Gastrocnemius medialis (tissue), 4 donors: Measurements from ENCODE around the gene ACSBG1. TPM values are rescaled to one million over a fixed set of nuclear protein-coding genes. Genes with fewer than 3 reads are reported as not detected.

Source experiments
- ATAC-seq, 2 donors: fragments of 150-250 bp; one replicate each; pipeline ENCODE4 v1.9.1; 2016
- DNase-seq, 2 donors: peaks; one replicate each; pipeline ENCODE4 v3.0.0-alpha.2; 2019
- H3K27ac ChIP-seq, 4 donors: fragments of 200-600 bp; sonication (generic); 1 replicate in 1 of 4; 2 replicates in 3 of 4; pipeline ENCODE4 v1.5.1; 2016 to 2018; ENCODE audit warnings: mild to moderate bottlenecking in 2 of 4, moderate library complexity in 1 of 4
- H3K27me3 ChIP-seq, 3 donors: fragments of 200-600 bp; sonication (generic) in 2 of 3; 1 replicate in 1 of 3; 2 replicates in 2 of 3; pipeline versions ENCODE4 v1.5.1 to v1.6.0; 2016 to 2019; ENCODE audit warnings: mild to moderate bottlenecking in 1 of 3, moderate library complexity in 1 of 3
- H3K36me3 ChIP-seq, 2 donors: fragments of 200-600 bp; sonication (generic) in 1 of 2; one replicate each; pipeline ENCODE4 v1.5.1; 2017 to 2018
- H3K4me1 ChIP-seq, 2 donors: fragments of 200-600 bp; sonication (generic) in 1 of 2; one replicate each; pipeline ENCODE4 v1.5.1; 2016 to 2017; ENCODE audit warnings: mild to moderate bottlenecking in 2 of 2
- H3K4me3 ChIP-seq, 4 donors: fragments of 200-600 bp; sonication (generic) in 3 of 4; 1 replicate in 1 of 4; 2 replicates in 3 of 4; pipeline ENCODE4 v1.5.1; 2016 to 2019; ENCODE audit warnings: mild to moderate bottlenecking in 2 of 4
- H3K9me3 ChIP-seq, 3 donors: fragments of 200-600 bp; sonication (generic) in 2 of 3; 1 replicate in 1 of 3; 2 replicates in 2 of 3; pipeline ENCODE4 v1.5.1; 2016 to 2019
- POLR2A ChIP-seq, 2 donors: fragments of 450-650 bp; IDR thresholded peaks; one replicate each; pipeline ENCODE4 v1.6.1; 2017; ENCODE audit warnings: antibody characterized with exemption in 2 of 2, mild to moderate bottlenecking in 2 of 2, moderate library complexity in 2 of 2
- in situ Hi-C, 4 donors: fragments of 200-750 bp; cut with MboI; loops; one replicate each; pipeline versions ENCODE4 v1.15.0 to v1.8.0; 2017; ENCODE audit warnings: low sequenced_read_pairs in 4 of 4
- intact Hi-C: fragments of 100-400 bp; cut with DNase I; formaldehyde crosslinking; loops from one replicate; pipeline ENCODE4 v1.15.1; 2023; ENCODE audit warnings: low total_unique reads
- total RNA-seq, 4 donors: library from RNA; depleted of rRNA; stranded (reverse); fragments of >200 nt; gene quantifications; one replicate each; pipeline versions ENCODE4 v1.1.0 to v1.2.3, GENCODE V29; 2016
- TF ChIP-seq, protein P1 (sequence below), 5 experiments: fragments of 450-650 bp in 3 of 5; fragments of 200-600 bp in 2 of 5; sonication (generic) in 2 of 5; IDR thresholded peaks in 4 of 5; conservative IDR thresholded peaks in 1 of 5; 1 replicate in 4 of 5; 2 replicates in 1 of 5; pipeline ENCODE4 v1.5.1; 2016 to 2019; ENCODE audit warnings: antibody characterized with exemption in 5 of 5, mild to moderate bottlenecking in 3 of 5, moderate library complexity in 3 of 5

Gene ACSBG1
- total RNA-seq, 4 donors from 2014 or later: 1.9 TPM; not detected in 3

DNA sequence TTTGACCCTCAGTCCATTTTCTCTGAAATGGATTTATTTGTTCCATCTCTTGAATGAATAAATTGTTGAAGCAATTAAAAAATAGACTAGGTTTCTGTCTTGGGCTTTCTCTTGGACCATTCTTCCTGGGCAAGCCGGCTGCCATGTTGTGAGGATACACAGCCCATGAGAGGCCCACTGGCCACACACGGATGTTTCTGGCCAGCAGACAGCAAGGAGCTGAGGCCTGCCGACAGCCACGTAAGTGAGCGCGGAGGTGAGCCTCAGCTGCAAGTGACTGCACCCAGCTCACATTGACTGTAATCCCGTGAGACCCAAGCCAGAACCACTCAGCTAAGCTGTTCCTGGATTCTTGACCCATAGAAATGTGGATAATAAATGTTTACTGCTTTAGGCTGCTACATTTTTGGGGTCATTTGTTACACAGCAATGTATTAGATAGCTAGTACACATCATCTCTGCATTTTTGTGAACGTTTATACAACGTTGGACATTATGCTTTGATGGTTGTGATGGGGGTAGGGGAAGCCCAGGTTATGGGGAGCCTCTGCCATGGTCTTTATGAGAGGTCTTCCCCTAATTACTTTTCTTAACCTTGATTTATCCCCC, 62.4 kb downstream of the ACSBG1 start:
- Histone ChIP-seq H3K27me3 (no peaks in the 10 kb centered on the region), H3K4me3 (no peak overlapping the region), H3K36me3 (peaks cover 4 to 55% of the 10 kb centered on the region in 2 donors), H3K9me3 (no peaks in the 10 kb centered on the region), H3K27ac (no peak overlapping the region), H3K4me1 (peaks cover 0 to 6% of the 10 kb centered on the region in 2 donors)
- DNase-seq (no peak), ATAC-seq (no peak)
- TF ChIP-seq POLR2A (IDR thresholded peaks at IDR 0.05): no peak
- TF ChIP-seq, protein P1, sequence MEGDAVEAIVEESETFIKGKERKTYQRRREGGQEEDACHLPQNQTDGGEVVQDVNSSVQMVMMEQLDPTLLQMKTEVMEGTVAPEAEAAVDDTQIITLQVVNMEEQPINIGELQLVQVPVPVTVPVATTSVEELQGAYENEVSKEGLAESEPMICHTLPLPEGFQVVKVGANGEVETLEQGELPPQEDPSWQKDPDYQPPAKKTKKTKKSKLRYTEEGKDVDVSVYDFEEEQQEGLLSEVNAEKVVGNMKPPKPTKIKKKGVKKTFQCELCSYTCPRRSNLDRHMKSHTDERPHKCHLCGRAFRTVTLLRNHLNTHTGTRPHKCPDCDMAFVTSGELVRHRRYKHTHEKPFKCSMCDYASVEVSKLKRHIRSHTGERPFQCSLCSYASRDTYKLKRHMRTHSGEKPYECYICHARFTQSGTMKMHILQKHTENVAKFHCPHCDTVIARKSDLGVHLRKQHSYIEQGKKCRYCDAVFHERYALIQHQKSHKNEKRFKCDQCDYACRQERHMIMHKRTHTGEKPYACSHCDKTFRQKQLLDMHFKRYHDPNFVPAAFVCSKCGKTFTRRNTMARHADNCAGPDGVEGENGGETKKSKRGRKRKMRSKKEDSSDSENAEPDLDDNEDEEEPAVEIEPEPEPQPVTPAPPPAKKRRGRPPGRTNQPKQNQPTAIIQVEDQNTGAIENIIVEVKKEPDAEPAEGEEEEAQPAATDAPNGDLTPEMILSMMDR (IDR thresholded peaks at IDR 0.05 in 4 of 5, conservative IDR thresholded peaks at IDR 0.05 in 1 of 5): no peak
- intact Hi-C loops (no loop called here), in situ Hi-C loops (loop anchor here in 2 of 4 donors (10.0 kb wide), 2 partner anchors 63 to 73 kb away; partner anchors contain the start of gene ACSBG1 (in 1 of the 2))

DNA sequence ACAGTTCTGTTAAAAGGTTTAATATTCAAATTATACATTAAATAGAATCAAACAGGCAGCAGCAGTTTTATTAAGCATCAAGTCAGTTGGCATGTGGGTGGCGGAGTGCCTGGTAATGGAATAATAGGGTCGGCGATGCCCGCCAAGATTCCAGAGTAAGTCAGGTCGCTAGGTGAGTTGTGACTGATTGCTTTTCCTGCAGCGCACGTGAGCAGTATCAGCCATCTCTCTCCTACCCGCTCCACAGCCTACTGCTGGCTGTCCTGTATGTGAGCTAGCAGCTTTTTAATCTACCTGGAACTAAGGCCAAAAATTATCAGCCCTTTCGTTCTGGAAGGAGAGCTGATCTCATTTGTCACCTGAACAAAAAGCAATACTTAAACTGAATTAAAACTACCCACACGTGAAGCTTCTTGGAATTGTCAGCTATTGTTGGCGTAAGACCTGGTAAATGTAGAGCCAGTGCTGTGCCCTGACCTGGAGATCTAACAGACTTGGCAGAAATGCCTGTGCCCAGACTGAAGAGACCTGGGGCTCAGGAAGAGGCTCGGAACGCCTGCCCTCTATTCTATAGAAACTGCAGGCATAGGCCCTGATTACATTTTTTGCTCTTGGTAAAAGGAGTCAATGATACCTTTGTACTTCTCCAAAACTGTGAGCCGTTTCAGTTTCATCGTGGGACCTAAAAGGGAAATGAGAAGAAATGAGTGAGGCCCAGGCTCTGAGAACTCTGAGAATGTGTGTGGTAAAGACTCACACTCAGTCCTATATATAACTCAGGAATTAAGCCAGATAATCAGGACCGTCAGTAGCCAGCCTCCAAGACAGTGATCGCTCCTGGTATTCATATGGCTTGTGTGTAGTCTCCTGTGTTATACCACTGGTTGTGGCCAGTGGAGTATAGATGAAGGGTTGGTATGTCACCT, 63.3 kb downstream of the ACSBG1 start:
- intact Hi-C loops (no loop called here), in situ Hi-C loops (loop anchor here in 2 of 4 donors (10.0 kb wide), 2 partner anchors 64 to 74 kb away; partner anchors contain the start of gene ACSBG1 (in 1 of the 2))
- Histone ChIP-seq H3K27me3 (no peaks in the 10 kb centered on the region), H3K9me3 (no peaks in the 10 kb centered on the region), H3K4me1 (peaks cover 0 to 6% of the 10 kb centered on the region in 2 donors), H3K27ac (peak overlapping the region; percentile 3 to 50 (median 28)), H3K4me3 (no peak overlapping the region), H3K36me3 (peaks cover 5 to 64% of the 10 kb centered on the region in 2 donors)
- DNase-seq (no peak), ATAC-seq (peak; percentile 33 to 39)
- TF ChIP-seq, protein P1 (IDR thresholded peaks at IDR 0.05 in 4 of 5, conservative IDR thresholded peaks at IDR 0.05 in 1 of 5): no peak
- TF ChIP-seq POLR2A (IDR thresholded peaks at IDR 0.05): no peak

DNA sequence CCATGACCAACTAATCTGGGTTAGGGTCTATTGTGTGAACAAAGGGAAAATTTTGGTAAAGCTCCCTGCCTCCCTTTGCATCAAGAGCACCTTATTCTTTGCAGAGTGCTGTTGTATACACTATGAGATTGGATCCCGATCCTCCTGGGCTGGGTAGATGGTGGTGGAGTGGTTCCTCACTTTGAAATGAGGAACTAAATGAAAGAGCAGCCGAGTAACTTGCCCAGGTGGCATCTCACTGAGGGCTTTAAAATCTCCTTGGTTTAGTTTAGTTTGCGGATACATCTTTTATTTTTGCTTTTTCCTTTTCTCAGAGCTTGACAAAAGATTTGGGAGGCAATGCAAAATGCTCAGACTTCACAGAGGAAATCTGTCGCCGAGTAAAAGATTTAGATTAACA, 65.8 kb downstream of the ACSBG1 start:
- Histone ChIP-seq H3K27me3 (no peaks in the 10 kb centered on the region), H3K36me3 (peaks cover 9 to 89% of the 10 kb centered on the region in 2 donors), H3K4me3 (no peak overlapping the region), H3K4me1 (peaks cover 0 to 6% of the 10 kb centered on the region in 2 donors), H3K9me3 (no peaks in the 10 kb centered on the region), H3K27ac (no peak overlapping the region)
- TF ChIP-seq, protein P1 (IDR thresholded peaks at IDR 0.05 in 4 of 5, conservative IDR thresholded peaks at IDR 0.05 in 1 of 5): no peak
- no peak for TF ChIP-seq POLR2A (IDR thresholded peaks at IDR 0.05)
- intact Hi-C loops (no loop called here), in situ Hi-C loops (no loop called here)
- DNase-seq (no peak), ATAC-seq (no peak)

DNA sequence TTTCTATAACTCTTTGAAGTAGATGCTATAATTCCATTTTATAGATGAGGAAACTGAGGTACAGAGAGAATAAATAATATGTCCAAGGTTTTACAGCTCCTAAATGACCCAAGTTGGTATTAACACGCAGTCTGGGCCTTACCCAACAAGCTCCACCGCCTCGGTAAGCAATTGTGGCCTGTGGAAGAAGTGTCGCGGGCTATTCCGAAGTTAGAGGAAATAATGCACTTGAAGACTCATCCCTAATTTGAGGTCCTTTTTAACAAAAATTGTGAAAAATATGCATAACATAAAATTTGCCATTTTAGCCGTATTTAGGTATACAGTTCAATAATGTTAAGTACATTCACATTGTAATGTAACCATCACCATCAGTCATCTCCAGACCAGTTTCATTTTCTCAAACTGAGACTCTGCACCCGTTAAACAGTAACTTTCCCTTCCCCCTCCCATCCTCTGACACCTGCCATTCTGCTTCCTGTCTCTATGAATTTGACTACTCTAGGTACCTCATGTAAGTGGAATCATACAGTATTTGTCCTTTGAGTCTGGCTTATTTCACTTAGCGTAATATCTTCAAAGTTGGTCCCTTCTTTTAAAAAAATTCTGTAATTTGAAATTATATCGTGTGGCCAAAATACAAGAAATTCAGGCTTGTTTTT, 67.0 kb downstream of the ACSBG1 start:
- in situ Hi-C loops (no loop called here), intact Hi-C loops (no loop called here)
- H3K36me3 ChIP-seq: peaks cover 9 to 100% of the 10 kb centered on the region in 2 donors
- H3K9me3 ChIP-seq: no peaks in the 10 kb centered on the region
- TF ChIP-seq, protein P1 (IDR thresholded peaks at IDR 0.05 in 4 of 5, conservative IDR thresholded peaks at IDR 0.05 in 1 of 5): no peak
- no peak for TF ChIP-seq POLR2A (IDR thresholded peaks at IDR 0.05)
- DNase-seq: no peak
- no peak overlapping the region for H3K4me3 ChIP-seq
- no peak overlapping the region for H3K27ac ChIP-seq
- no peaks in the 10 kb centered on the region for H3K27me3 ChIP-seq
- H3K4me1 ChIP-seq: peaks cover 0 to 6% of the 10 kb centered on the region in 2 donors
- ATAC-seq: no peak
